Prostate gland (tissue), 2 donors: ENCODE results near the gene PHKA1.

Experiments used
- CTCF ChIP-seq, 4 experiments: fragments of 200-600 bp in 2 of 4; fragments of 450-650 bp in 2 of 4; sonication (generic) in 2 of 4; IDR thresholded peaks; 1 replicate in 3 of 4; 2 replicates in 1 of 4; pipeline ENCODE4 v1.5.1; 2016 to 2019; ENCODE audit warnings: antibody characterized with exemption in 4 of 4, mild to moderate bottlenecking in 2 of 4, moderate library complexity in 2 of 4
- POLR2A ChIP-seq: fragments of 450-650 bp; IDR thresholded peaks from one replicate; pipeline ENCODE4 v1.6.1; 2016; ENCODE audit warnings: antibody characterized with exemption, mild to moderate bottlenecking

DNA sequence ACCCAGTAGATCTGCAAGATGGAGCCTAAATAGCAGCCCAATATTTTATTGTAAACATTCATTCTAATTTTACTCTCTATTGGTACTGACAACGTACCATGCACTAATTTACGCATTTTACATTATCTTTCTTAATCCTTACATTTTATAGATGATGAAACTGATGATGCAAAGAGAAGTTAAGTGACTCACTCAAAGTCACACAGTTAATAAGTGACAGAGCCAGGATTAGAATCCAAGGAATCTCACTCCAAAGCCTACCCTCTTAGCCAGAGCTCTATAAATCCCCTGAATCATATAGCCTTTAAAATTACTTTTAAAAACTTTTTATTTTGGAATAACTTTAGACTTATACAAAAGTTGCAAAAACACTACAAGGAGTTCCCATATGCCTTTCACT lies 37.6 kb downstream of the PHKA1 start:
- TF ChIP-seq POLR2A, result no peak
- TF ChIP-seq CTCF (IDR thresholded peaks at IDR 0.05), result no peak
